HG03571 (cell line): ENCODE results near the gene CINP.
"Not testable (repeated sequence)": the region's sequence is repeated elsewhere in the genome, so short reads cannot be mapped to it uniquely, and the experiment has no call there.

Experiments used
- ATAC-seq: cut with Tn5 transposase; IDR thresholded peaks from one replicate; pipeline ENCODE4 v1.9.1; 2021; ENCODE audit not compliant: unreplicated experiment

The CINP gene

GRCh38 chr14:102356280-102356679 is 6.4 kb downstream of the CINP start:
- no peak for ATAC-seq

GRCh38 chr14:102353126-102353619 is 9.5 kb downstream of the CINP start:
- no peak for ATAC-seq

- no peak for ATAC-seq
Observed at GRCh38 chr14:102352213-102352612, 10.5 kb downstream of the CINP start.

GRCh38 chr14:102351593-102351992 is 11.1 kb downstream of the CINP start:
- ATAC-seq = not testable (repeated sequence)

GRCh38 chr14:102351023-102351422 is 11.7 kb downstream of the CINP start:
- ATAC-seq = no peak

GRCh38 chr14:102348376-102348775 is 14.3 kb downstream of the CINP start:
- ATAC-seq = no peak

GRCh38 chr14:102346645-102347044 is 16.0 kb downstream of the CINP start:
- no peak for ATAC-seq

- no peak for ATAC-seq
Observed at GRCh38 chr14:102345232-102345631, 17.5 kb downstream of the CINP start.

- ATAC-seq = no peak
Observed at GRCh38 chr14:102344485-102344884, 18.2 kb downstream of the CINP start.

- no peak for ATAC-seq
Observed at GRCh38 chr14:102344084-102344483, 18.6 kb downstream of the CINP start.

GRCh38 chr14:102342238-102342637 is 20.5 kb downstream of the CINP start:
- no peak for ATAC-seq

GRCh38 chr14:102341566-102341965 is 21.1 kb downstream of the CINP start:
- no peak for ATAC-seq

GRCh38 chr14:102338724-102339123 is 24.0 kb downstream of the CINP start:
- no peak for ATAC-seq

- ATAC-seq = no peak
Observed at GRCh38 chr14:102335163-102335562, 27.5 kb downstream of the CINP start.

GRCh38 chr14:102333795-102334705 is 28.6 kb downstream of the CINP start:
- no peak for ATAC-seq

- ATAC-seq = no peak
Observed at GRCh38 chr14:102333390-102333789, 29.3 kb downstream of the CINP start.

- no peak for ATAC-seq
Observed at GRCh38 chr14:102330806-102331205, 31.9 kb downstream of the CINP start.

GRCh38 chr14:102329381-102329780 is 33.3 kb downstream of the CINP start:
- ATAC-seq = not testable (repeated sequence)

GRCh38 chr14:102326583-102326982 is 36.1 kb downstream of the CINP start:
- ATAC-seq = no peak

- ATAC-seq = no peak
Observed at GRCh38 chr14:102325791-102326345, 36.8 kb downstream of the CINP start.

GRCh38 chr14:102323102-102323501 is 39.6 kb downstream of the CINP start:
- no peak for ATAC-seq
